Superior temporal gyrus (tissue), 1 donor: ENCODE results near the gene MGAT4A.
"Not testable (repeated sequence)": the region's sequence is repeated elsewhere in the genome, so short reads cannot be mapped to it uniquely, and the experiment has no call there.

ENCODE experiments used
- DNase-seq: peaks from one replicate; pipeline ENCODE4 v3.0.0-alpha.2; 2016; ENCODE audit errors: extremely low spot score

The MGAT4A gene

DNA sequence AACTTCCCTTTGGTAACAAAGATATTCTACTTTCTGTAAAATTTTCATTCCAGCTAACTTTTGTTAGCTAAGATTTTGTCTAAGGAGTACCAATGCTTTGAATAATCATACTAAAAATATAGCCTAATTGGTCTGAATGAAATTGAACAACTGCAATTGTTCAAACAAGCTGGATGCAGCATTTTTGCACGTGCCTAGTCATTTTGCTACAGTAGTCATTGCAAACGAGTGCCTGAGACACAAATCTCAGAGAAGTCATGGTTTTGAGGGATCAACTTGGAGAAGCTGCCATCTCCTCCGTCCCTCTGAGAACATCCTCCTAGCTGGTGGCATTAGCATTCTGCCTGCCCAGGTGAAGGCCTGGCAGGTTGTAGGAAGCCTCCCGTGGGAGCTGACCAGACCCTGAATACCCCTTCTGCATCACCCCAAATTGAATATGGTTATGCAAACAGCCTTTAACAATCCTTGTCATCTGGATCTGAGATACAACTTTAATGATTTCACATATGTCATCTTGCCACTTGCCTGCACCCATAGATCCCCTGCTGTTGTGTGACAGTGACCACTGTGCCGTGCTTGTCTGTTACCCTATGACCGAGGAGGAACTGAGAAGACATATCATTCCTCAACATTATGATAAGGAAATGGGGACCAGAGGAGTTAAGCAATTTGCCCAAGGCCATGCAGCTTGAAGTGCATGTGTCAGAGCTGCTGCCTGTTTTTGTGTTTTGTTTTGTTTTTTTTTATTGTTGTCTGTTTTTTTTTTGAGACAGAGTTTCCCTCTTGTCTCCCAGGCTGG lies 29.1 kb upstream of the MGAT4A start:
- DNase-seq, result no peak

DNA sequence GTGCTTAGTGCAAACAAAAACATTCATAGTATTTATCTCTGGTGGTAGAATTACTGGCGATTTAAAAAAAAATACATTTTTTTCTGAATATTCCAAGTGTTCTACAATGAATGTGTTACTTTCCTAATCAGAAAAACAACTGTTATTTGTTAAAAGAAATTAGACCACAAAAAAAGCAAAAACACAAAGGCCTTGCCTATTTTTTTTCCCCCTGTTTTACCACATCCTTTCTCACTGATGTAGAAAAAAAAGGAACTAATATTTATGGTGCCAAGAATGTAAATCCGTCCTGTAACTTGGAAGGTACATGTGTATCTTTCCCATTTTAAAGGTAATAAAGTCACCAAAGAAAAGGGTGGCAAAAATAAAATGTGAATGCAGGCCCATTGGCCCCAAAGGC lies 28.4 kb upstream of the MGAT4A start:
- DNase-seq, result no peak

- DNase-seq, result peak; percentile 52
Measured at GRCh38 chr2:98757904-98758421, 27.0 kb upstream of the MGAT4A start.

GRCh38 chr2:98753801-98754200 lies 22.9 kb upstream of the MGAT4A start:
- DNase-seq, result no peak

- DNase-seq, result not testable (repeated sequence)
Measured at GRCh38 chr2:98752711-98753110, 21.8 kb upstream of the MGAT4A start.

DNA sequence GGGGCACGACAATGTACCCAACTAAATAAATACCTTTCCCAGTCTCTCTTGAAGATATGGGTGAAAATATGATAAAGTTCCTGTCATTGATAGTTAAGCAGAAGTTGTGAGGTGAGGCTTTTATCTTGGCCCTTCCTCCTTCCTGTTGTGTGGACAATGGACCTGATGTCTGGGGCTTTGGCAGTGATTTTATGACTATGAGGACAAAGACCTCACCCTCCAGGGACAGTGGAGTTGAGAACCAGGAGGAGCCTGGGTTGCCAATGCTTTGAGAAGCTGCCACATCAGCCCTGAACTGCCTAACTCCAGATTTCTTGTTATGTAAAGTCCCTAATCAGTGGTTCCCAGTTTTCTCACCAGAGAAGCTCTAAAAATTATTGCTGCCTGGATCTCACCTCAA lies 20.8 kb upstream of the MGAT4A start:
- DNase-seq, result no peak

DNA sequence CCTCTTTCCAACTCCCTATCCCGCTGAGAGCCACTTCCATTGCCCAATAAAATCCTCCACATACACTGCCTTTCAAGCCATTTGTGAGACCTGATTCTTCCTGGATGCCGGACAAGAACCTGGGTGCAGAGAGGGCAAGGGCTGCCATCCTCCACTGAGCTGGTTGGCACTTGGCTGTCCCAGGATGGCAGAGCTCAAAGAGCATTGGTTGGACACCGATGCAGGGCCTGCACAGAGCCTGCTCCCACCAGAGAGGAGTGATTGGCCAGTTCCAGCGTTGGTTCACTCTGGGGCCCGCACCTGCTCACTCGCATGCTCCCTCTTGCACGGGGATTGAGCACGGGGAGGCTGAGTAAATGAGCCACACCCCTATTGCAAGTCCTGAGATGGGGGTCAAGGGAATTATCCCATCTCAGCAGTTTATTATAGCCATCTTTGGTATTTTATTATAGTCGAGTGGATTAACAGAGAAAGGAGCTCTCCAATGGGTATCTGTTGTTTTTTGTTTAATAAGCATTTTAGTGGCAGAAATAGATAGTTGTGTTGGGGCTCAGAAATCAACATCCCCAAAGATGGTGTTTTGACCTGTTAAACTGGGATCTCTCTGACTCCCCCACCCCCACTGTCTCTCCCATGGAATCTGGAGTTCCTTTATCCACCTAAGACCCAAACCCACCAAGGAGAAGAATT lies 19.8 kb upstream of the MGAT4A start:
- no peak for DNase-seq

DNA sequence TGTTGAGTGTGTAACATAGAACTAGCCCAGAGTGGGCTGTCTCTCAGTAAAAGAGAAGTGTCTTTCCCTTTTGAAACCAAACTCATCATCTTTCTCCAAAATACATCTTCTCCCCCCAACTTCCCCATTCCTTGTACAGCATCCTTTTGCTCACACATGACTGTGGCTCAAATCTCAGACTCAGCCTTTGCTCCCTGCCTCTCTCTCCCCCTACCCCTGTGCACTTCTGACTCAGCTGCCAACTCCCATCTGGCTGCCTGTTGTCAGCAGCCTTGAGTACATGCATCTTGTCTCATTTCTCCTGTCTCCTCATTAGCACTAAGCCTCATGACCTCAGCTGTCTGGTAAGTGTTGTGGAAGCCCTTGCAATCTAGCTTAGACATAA lies 18.1 kb upstream of the MGAT4A start:
- DNase-seq, result no peak

- no peak for DNase-seq
Measured at GRCh38 chr2:98748292-98749065, 17.5 kb upstream of the MGAT4A start.

DNA sequence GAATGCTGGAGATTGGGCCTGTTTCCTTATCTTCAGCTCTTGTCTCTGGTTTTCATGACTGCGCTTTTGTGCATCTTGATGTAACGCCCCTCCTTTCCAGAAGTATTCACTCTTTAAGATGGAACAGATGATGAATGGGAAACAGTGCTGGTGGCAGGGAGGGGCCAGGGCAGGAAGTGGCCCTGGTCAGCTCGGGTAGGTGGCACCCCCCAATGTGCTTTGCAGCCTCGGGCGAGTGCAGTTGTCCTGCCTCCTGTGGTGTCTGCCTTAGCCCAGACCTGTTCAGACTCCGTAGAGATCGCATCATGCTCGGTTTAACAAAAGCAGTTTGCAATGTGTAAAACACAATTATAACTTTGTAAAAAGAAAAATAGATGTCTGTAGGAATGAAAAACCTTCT lies 17.0 kb upstream of the MGAT4A start:
- no peak for DNase-seq

DNA sequence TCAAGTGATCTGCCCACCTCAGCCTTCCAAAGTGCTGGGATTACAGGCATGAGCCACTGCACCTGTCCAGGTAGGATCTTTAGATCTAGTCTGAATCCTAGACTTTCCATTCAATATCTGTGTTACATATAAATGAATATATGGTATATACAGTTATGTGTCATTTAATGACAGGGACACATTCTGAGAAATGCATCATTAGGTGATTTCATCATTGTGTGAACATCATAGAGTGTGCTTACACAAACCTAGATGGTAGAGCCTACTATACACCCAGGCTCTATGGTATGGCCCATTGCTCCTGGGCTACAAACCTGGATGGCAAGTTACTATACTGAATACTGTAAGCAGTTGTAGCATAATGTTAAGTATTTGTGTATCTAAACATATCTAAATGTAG lies 15.5 kb upstream of the MGAT4A start:
- DNase-seq, result no peak

GRCh38 chr2:98744595-98744994 lies 13.7 kb upstream of the MGAT4A start:
- DNase-seq, result no peak

GRCh38 chr2:98743835-98744234 lies 12.9 kb upstream of the MGAT4A start:
- no peak for DNase-seq

GRCh38 chr2:98739020-98739419 lies 8.1 kb upstream of the MGAT4A start:
- no peak for DNase-seq

GRCh38 chr2:98738304-98738703 lies 7.4 kb upstream of the MGAT4A start:
- no peak for DNase-seq

- no peak for DNase-seq
Measured at GRCh38 chr2:98737848-98738247, 6.9 kb upstream of the MGAT4A start.

GRCh38 chr2:98736464-98736889 lies 5.5 kb upstream of the MGAT4A start:
- DNase-seq, result no peak

DNA sequence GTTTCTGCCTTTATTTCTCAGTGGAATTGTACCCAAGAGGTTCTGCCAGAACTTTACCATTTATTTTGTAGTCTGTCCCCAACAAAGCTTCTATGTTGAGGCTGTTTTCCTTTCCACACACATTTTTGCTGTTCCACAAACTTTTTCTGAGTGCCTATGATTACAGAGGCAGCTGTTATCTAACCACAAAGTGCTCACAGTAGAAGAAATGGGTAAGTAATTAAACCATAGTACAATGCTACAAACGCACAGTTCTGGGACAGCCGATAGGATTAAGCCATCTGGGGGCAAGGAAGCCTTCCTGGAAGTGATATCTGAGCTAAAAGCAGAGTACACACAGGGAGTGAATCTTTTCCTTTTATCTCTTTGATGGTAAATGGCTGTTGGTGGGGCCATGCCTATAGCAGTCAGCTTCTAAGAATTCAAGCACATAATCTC lies 3.9 kb upstream of the MGAT4A start:
- no peak for DNase-seq

GRCh38 chr2:98734162-98734561 lies 3.2 kb upstream of the MGAT4A start:
- no peak for DNase-seq

GRCh38 chr2:98732430-98733051 lies 1.6 kb upstream of the MGAT4A start:
- no peak for DNase-seq

GRCh38 chr2:98731894-98732349 lies 990 bp upstream of the MGAT4A start:
- no peak for DNase-seq

GRCh38 chr2:98730707-98731040 lies 258 bp downstream of the MGAT4A start:
- no peak for DNase-seq
